Activated naive CD4-positive, alpha-beta T cell (primary cell): ENCODE measurements around the gene NUTM1.
A peak's percentile ranks its signal among the peaks of the same experiment; 100 is the strongest.
"Not testable (repeated sequence)": the region's sequence is repeated elsewhere in the genome, so short reads cannot be mapped to it uniquely, and the experiment has no call there.

Experiments
- DNase-seq, 4 experiments: peaks; one replicate each; lab custom pipeline; 2025; lab: John Stamatoyannopoulos, UW

The NUTM1 gene

GRCh38 chr15:34337557-34338306 is 5.4 kb upstream of the NUTM1 start, which contains the start of gene SLC12A6:
SLC12A6 (minus strand) TSS chr15:34337781; CDS start chr15:34336680, 1,101 bp downstream.
- DNase-seq: peak; percentile 68 to 90 (median 82)

GRCh38 chr15:34338347-34338746 is 4.8 kb upstream of the NUTM1 start:
- no peak for DNase-seq

GRCh38 chr15:34339946-34340345 is 3.2 kb upstream of the NUTM1 start:
- DNase-seq: no peak

- DNase-seq: no peak
Observed at GRCh38 chr15:34341381-34342212, 1.5 kb upstream of the NUTM1 start.

GRCh38 chr15:34342213-34342736 is 840 bp upstream of the NUTM1 start:
- DNase-seq: not testable (repeated sequence)

- no peak for DNase-seq
Observed at GRCh38 chr15:34347951-34348638, 5.0 kb downstream of the NUTM1 start.

GRCh38 chr15:34348735-34349300 is 5.7 kb downstream of the NUTM1 start:
- no peak for DNase-seq

GRCh38 chr15:34349769-34350168 is 6.7 kb downstream of the NUTM1 start:
- no peak for DNase-seq

GRCh38 chr15:34352996-34353395 is 9.9 kb downstream of the NUTM1 start:
- not testable (repeated sequence) for DNase-seq

- DNase-seq: no peak
Observed at GRCh38 chr15:34353627-34354026, 10.5 kb downstream of the NUTM1 start.

- DNase-seq: no peak
Observed at GRCh38 chr15:34354286-34354685, 11.2 kb downstream of the NUTM1 start.

- DNase-seq: no peak
Observed at GRCh38 chr15:34355241-34355640, 12.1 kb downstream of the NUTM1 start.

GRCh38 chr15:34357653-34358052 is 14.5 kb downstream of the NUTM1 start:
- DNase-seq: no peak

- DNase-seq: no peak
Observed at GRCh38 chr15:34358367-34358766, 15.3 kb downstream of the NUTM1 start.

GRCh38 chr15:34358948-34359347 is 15.8 kb downstream of the NUTM1 start:
- DNase-seq: no peak

- DNase-seq: no peak
Observed at GRCh38 chr15:34359416-34359815, 16.3 kb downstream of the NUTM1 start.

GRCh38 chr15:34360298-34360697 is 17.2 kb downstream of the NUTM1 start:
- DNase-seq: no peak

GRCh38 chr15:34361278-34361677 is 18.2 kb downstream of the NUTM1 start:
- no peak for DNase-seq

- DNase-seq: no peak
Observed at GRCh38 chr15:34362047-34362773, 19.1 kb downstream of the NUTM1 start.

- no peak for DNase-seq
Observed at GRCh38 chr15:34364041-34364440, 20.9 kb downstream of the NUTM1 start.
